Neural progenitor cell (in vitro differentiated cells): ENCODE measurements around the gene RPL10.

Experiments
- CTCF ChIP-seq: fragments of 200-600 bp; sonication (generic); IDR thresholded peaks from 2 replicates; pipeline ENCODE4 v1.5.1; 2017; ENCODE audit warnings: antibody characterized with exemption, mild to moderate bottlenecking
- EZH2 ChIP-seq: fragments of 200-600 bp; sonication (generic); IDR thresholded peaks from 2 replicates; pipeline ENCODE4 v1.6.1; 2017; ENCODE audit warnings: antibody characterized with exemption, mild to moderate bottlenecking, moderate library complexity

DNA sequence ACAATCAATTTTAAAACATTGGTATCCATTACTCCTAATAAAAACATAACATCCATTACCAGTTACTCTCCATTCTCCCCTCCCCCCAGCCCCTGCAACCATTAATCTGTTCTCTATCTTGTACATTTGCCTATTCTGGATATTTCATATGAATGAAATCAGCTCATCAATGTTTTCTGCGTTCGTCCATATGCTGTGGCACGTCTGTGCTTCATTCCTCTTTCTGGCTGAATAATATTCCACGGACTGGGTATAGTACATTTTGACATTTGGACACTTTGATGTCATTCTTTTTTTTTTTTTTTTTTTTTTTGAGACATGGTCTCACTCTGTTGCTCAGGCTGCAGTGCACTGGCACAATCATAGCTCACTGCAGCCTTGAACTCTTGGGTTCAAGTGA lies 5.7 kb downstream of the RPL10 start:
- TF ChIP-seq CTCF: no peak
- TF ChIP-seq EZH2: no peak
